ENCODE measurements around the gene PRDM16. TPM values are rescaled to one million over a fixed set of nuclear protein-coding genes. Genes with fewer than 3 reads are reported as not detected.

Gene PRDM16
- total RNA-seq, 1 donor from 2014 or later, result 0.13 TPM

GRCh38 chr1:3441880-3442279 lies 372.9 kb downstream of the PRDM16 start:
- DNase-seq (ENCODE audit: low read depth, low spot score), result no peak

- DNase-seq (ENCODE audit: low read depth, low spot score), result no peak
Observed at GRCh38 chr1:3442331-3442730, 373.3 kb downstream of the PRDM16 start.

GRCh38 chr1:3442901-3443300 lies 373.9 kb downstream of the PRDM16 start:
- no peak for DNase-seq (ENCODE audit: low read depth, low spot score)

- DNase-seq (ENCODE audit: low read depth, low spot score), result no peak
Observed at GRCh38 chr1:3443807-3444206, 374.8 kb downstream of the PRDM16 start.

DNA sequence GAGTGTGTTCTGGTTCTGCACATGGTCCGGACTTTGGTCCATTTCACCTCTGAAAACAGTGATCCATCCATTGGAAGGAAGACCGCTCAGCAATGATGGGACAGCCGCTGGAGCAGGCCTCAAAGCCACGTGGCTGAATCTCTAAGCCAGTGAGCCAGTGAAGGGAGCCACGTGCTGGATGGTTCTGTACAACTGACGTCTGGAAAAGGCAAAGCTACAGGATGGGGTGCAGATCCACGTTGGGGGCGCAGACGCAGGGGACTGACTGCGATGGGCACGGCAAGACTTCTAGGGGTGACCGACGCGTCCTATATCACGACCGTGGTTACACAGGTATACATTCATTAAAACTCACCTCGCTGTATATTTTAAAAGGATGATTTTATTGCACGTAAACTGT lies 375.3 kb downstream of the PRDM16 start:
- no peak for DNase-seq (ENCODE audit: low read depth, low spot score)

DNA sequence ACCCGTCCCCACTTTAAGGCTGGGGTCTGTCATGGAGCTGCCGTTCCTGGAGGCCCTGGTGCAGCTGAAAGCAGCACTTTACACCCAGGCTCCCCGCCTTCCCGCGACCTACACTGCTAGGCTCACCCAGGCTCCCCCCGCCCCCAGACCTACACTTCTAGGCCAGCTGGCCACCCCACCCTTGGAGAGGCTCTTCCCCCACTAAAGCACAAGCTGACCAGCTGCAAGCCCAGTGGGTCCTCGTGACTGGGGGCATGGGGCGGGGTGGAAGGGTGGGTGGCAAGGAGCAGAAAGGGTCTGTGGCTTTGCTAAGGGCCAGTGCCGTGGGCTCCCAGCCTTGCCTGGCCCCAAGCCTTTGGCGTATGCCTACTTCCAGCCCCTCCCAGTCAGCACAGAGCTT lies 375.7 kb downstream of the PRDM16 start:
- DNase-seq (ENCODE audit: low read depth, low spot score), result no peak

- DNase-seq (ENCODE audit: low read depth, low spot score), result no peak
Observed at GRCh38 chr1:3450202-3450863, 381.3 kb downstream of the PRDM16 start.

DNA sequence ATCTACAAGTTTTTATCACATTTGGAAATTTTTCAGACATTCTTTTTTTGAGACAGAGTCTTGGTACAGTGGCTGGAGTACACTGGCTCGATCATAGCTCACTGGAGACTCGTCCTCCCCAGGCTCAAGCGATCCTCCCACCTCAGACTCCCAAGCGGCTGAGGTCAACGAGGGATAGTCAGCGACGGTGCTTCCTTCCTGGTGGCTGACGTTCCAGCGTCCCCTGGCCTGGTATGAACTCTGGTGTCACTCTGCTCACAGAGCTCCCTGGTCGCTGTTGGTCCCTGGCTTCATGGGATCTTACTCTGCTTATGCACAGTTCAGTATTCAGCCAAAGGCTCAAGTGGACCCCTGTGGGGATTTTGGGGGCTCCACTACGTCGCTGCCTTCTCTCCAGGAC lies 382.0 kb downstream of the PRDM16 start:
- DNase-seq (ENCODE audit: low read depth, low spot score), result no peak

- no peak for DNase-seq (ENCODE audit: low read depth, low spot score)
Observed at GRCh38 chr1:3451994-3452865, 383.2 kb downstream of the PRDM16 start.

- DNase-seq (ENCODE audit: low read depth, low spot score), result no peak
Observed at GRCh38 chr1:3452866-3453175, 383.8 kb downstream of the PRDM16 start.

GRCh38 chr1:3453203-3453761 lies 384.3 kb downstream of the PRDM16 start:
- DNase-seq (ENCODE audit: low read depth, low spot score), result no peak

DNA sequence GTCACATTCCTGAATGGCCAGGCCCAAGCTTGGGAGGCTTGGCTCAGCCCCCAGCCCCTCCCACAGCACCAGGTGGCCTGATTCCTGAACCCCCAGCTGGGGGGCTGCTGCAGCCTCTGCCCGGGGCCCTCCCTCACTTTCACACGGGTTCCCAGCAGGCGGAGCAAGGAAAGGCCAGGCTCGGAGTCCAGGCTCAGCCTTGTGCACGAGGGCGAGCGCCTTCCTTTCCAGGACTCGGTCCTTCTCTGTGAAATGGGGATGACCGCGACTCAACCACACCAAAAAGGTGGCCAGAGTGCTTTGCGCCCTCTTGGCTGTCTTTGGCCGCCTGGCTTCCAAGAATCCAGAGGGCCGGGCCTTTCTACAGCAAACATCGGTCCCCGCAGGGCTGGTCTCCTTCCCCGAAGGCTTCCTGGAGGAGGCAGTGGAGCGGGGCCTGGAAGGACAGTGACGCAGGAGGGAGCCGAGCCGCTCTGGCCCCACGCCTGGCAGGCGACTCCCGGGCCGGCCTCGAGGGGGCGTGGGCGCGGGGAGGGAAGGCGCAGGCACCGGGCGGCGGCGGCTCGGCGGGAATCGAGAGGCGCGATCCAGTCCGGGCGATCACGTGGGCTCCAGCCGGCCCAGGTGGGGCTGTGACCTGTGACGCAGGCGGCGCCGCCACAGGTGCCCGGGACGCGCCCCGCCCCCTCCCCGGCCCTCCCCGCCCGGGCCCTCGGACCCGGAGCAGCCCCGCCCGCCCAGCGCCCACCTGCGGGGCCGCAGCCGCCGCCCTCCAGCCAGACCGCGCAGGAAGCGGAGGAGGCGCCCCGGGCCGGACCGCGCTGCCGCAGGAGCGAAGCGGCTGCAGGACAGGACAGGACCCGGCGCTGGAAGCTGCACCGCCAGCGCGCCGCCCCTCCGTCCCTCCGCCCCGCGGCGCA lies 385.1 kb downstream of the PRDM16 start, which contains the start of gene ARHGEF16:
TSS of gene ARHGEF16 (plus strand) at position 775 of the 920 bp plus-strand sequence. CDS start 8,420 bp downstream, outside the sequence.
- no peak for DNase-seq (ENCODE audit: low read depth, low spot score)

- DNase-seq (ENCODE audit: low read depth, low spot score), result no peak
Observed at GRCh38 chr1:3454811-3455618, 386.0 kb downstream of the PRDM16 start.

DNA sequence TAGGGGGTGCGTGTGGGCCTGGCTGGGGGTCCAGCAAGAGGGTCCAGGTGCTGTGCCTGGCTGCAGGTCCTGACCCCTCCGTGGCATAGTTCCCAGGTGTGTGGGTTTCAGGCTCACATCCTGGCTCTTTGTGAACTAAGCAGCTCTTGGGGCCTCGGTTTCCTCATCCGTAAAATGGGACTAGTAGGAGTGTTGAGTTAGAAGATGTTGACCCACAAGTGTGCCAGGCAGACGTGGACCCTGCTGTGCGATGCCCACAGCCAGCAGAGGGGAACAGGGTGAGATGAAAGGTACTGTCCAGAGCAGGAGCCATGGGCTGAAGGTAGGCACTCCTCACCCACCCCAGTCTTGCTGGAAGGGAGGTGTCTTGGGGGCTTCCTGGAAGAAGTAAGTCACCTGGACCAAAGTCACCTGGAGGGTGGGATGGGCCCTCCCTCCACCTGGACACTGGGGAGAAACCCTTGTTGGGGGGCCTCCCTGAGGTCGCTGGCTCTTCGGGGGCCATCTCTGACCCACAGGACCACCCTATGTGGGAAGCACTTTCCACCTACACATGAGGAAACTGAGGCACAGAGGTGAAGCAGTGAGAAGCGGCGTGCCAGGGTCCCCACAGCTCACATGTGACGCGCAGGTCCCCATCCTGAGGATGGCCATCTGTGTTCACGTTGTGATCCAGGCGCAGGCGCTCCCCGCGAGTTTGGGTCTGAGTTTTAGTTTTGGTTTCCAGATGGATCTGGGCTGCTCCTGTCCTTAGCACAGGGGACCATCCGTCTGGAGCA lies 386.9 kb downstream of the PRDM16 start:
- DNase-seq (ENCODE audit: low read depth, low spot score), result no peak

DNA sequence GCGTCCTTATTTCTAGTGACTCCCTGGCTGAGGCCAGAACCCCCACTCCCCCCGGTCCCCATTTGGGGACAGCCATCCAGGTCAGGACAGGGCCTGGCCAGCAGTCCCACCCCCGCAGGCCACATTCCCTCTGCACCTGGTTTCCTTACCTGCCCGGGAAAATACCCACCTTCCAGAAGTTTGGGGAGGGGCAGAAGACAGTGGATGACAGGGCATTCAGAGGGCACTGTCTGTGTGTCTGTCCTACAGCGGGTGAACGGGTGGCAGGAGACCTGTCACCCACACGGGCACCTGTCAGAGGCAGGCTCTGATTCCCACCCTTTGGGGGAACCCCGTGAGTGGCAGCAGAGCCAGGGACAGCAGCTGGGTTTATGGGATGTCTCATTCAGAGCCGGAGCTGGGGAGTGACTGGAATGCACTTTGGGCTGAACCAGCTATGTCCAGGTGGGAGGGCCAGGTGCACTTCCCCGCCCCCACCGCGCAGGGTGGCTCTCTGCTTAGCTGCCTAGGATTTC lies 387.5 kb downstream of the PRDM16 start:
- DNase-seq (ENCODE audit: low read depth, low spot score), result no peak

DNA sequence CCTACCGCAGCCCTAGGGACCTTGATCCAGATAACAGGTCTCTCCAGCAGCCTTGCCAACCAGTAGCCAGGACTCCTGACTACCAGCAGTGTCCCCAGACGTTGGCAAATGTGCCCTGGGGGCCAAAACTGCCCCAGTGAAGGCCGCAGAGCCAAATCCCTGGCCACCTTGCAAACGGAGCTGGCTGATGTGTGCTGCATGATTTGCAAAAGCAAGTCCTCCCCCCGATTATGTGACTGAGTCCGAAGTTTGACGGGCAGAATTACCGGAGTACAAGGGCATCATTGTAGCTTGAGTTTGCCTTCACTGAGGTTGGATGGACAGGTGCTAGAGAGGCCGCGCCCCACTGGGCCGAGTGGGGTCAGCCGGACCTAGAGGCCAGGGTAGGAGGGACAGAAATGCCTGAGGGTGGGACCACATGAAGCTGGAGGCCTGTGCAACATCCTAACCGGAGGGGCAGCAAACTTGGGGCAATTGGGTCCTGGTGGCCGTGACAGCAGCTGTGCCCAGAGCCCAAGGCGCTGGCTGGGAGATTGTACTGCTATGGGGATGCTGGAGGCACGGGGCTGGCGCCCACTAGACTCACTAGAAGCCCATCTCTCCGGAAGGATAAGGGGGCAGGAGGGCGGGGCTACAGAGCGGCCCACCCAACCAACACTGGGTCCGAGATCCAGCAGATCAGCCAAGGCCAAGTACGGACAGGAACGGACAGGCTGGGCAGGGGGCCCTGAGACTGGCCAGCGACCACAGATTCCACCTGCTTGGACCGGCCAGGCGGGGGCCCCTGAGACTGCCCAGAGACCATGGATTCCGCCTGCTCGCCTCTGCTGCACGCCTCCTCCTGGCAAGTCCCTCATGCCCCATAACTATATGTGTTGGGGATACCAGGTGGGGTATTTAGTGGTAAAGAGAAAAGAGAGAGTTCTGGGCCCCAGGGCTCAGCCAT lies 388.2 kb downstream of the PRDM16 start:
- no peak for DNase-seq (ENCODE audit: low read depth, low spot score)

DNA sequence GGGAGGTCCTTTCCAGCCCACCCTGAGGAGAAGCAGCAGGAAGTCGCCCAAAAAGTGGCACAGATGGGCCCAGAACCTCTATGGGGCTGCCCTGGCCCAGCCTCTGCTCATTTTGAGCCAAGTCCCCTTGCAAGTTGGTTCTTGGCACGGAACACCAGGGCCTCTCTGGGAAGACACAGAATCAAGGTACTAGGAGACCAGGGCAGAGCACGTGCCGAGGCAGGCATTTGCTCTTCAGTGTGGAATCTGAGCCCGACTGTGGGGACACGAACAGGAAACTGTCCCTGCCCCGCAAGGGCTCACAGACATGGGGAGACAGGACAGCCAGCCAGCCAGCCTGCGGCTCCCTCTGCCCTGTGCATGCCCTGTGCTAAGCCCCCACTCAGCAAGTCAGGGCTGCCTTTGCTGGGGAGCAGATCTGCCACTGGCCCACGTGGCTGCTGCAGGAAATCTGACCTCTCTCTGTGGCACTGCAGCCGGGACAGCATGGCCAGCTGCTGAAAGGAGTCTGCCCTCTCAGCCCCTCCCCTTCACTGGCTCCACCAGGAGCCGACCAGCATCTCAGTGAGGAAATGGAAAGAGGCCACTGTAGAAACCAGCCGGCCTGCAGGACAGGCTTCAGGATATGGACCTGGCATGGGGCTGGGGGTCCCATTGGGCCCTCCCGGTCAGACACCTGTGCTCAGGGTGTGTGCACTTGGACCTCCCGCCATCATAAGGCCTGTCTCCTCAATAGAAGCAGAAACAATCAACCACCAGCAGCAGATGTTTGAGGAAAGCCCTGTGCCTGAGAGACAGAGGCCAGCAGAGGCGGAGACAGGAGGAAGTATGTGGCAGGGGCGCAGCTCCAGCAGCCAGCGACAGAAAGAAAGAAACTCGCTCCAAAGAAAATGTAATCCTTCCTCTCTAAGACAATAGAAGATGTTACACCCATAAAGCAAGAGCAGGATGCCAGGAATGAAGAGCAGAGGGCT lies 389.2 kb downstream of the PRDM16 start:
- DNase-seq (ENCODE audit: low read depth, low spot score), result no peak
